H9 (cell line): ENCODE data around the gene NEDD4L. TPM values are rescaled to one million over a fixed set of nuclear protein-coding genes. Genes with fewer than 3 reads are reported as not detected.

ENCODE experiments used
- DNase-seq: peaks from one replicate; pipeline ENCODE4 v3.0.0-alpha.2; 2017
- H2AFZ ChIP-seq: one replicate; pipeline ENCODE4 v1.6.1; 2013; ENCODE audit warnings: mild to moderate bottlenecking, low read length, control low read depth, moderate library complexity
- H2AK5ac ChIP-seq: 2 replicates; pipeline ENCODE4 v1.6.1; 2013; ENCODE audit warnings: low read length, control low read depth, mixed read lengths; ENCODE audit not compliant: insufficient read length
- H2BK120ac ChIP-seq: one replicate; pipeline ENCODE4 v1.6.1; 2013; ENCODE audit warnings: low read depth, mild to moderate bottlenecking, low read length, control low read depth, inconsistent platforms; ENCODE audit not compliant: poor library complexity, severe bottlenecking
- H2BK12ac ChIP-seq: 2 replicates; pipeline ENCODE4 v1.6.1; 2013; ENCODE audit warnings: low read length, control low read depth, mixed read lengths, low read depth; ENCODE audit not compliant: insufficient read length
- H2BK15ac ChIP-seq: 2 replicates; pipeline ENCODE4 v1.6.1; 2013; ENCODE audit warnings: low read depth, low read length, control low read depth
- H2BK20ac ChIP-seq: one replicate; pipeline ENCODE4 v1.6.1; 2013; ENCODE audit warnings: low read depth, mild to moderate bottlenecking, low read length, control low read depth, inconsistent platforms; ENCODE audit not compliant: poor library complexity, severe bottlenecking
- H2BK5ac ChIP-seq: 2 replicates; pipeline ENCODE4 v1.6.1; 2013; ENCODE audit warnings: low read length, control low read depth, mixed read lengths; ENCODE audit not compliant: insufficient read length
- H3K14ac ChIP-seq: 2 replicates; pipeline ENCODE4 v1.6.1; 2013; ENCODE audit warnings: low read length, control low read depth; ENCODE audit not compliant: insufficient read depth
- H3K18ac ChIP-seq: 2 replicates; pipeline ENCODE4 v1.6.1; 2013; ENCODE audit warnings: low read depth, mild to moderate bottlenecking, mixed read lengths, low read length, control low read depth; ENCODE audit not compliant: insufficient read length
- H3K23ac ChIP-seq: 2 replicates; pipeline ENCODE4 v1.6.1; 2013; ENCODE audit warnings: low read length, control low read depth, mixed read lengths, low read depth; ENCODE audit not compliant: insufficient read length
- H3K23me2 ChIP-seq: 2 replicates; pipeline ENCODE4 v1.6.1; 2013; ENCODE audit warnings: low read depth, mild to moderate bottlenecking, mixed read lengths, low read length, control low read depth; ENCODE audit not compliant: insufficient read length, poor library complexity, severe bottlenecking
- H3K27ac ChIP-seq: 2 replicates; pipeline ENCODE4 v1.5.1; 2013; ENCODE audit warnings: low read length, control low read depth, mixed read lengths, low read depth; ENCODE audit not compliant: insufficient read length
- H3K27me3 ChIP-seq: 2 replicates; pipeline ENCODE4 v1.6.1; 2013; ENCODE audit warnings: low read length, control low read depth, inconsistent platforms; ENCODE audit not compliant: insufficient read depth
- H3K4ac ChIP-seq: 2 replicates; pipeline ENCODE4 v1.6.1; 2013; ENCODE audit warnings: low read depth, mild to moderate bottlenecking, control low read depth, inconsistent platforms, low read length, moderate library complexity
- H3K4me1 ChIP-seq: 2 replicates; pipeline ENCODE4 v1.6.1; 2013; ENCODE audit warnings: low read length, control low read depth, inconsistent platforms; ENCODE audit not compliant: insufficient read depth
- H3K4me2 ChIP-seq: 2 replicates; pipeline ENCODE4 v1.6.1; 2013; ENCODE audit warnings: low read length, control low read depth, mixed read lengths; ENCODE audit not compliant: insufficient read length, insufficient read depth
- H3K56ac ChIP-seq: 2 replicates; pipeline ENCODE4 v1.6.1; 2013; ENCODE audit warnings: low read depth, mild to moderate bottlenecking, mixed read lengths, low read length, control low read depth; ENCODE audit not compliant: insufficient read length
- H3K79me1 ChIP-seq: 2 replicates; pipeline ENCODE4 v1.6.1; 2013; ENCODE audit warnings: low read depth, mild to moderate bottlenecking, moderate library complexity, low read length, control low read depth, inconsistent platforms; ENCODE audit not compliant: insufficient read depth, poor library complexity, severe bottlenecking
- H3K79me2 ChIP-seq: 2 replicates; pipeline ENCODE4 v1.6.1; 2013; ENCODE audit warnings: low read length, control low read depth, inconsistent platforms; ENCODE audit not compliant: insufficient read depth
- H3K9ac ChIP-seq: 2 replicates; pipeline ENCODE4 v1.6.1; 2013; ENCODE audit warnings: low read length, control low read depth, mixed read lengths; ENCODE audit not compliant: insufficient read length; ENCODE audit errors: extremely low read depth
- H3K9me3 ChIP-seq: one replicate; pipeline ENCODE4 v1.6.1; 2013; ENCODE audit warnings: low read depth, low read length, inconsistent platforms; ENCODE audit not compliant: control insufficient read depth
- H3T11ph ChIP-seq: one replicate; pipeline ENCODE4 v1.6.1; 2013; ENCODE audit warnings: mild to moderate bottlenecking, low read length, control low read depth, inconsistent platforms
- H4K20me1 ChIP-seq: one replicate; pipeline ENCODE4 v1.6.1; 2013; ENCODE audit not compliant: control insufficient read depth, insufficient read length, insufficient read depth
- H4K5ac ChIP-seq: 2 replicates; pipeline ENCODE4 v1.6.1; 2013; ENCODE audit warnings: low read depth, mild to moderate bottlenecking, mixed read lengths, low read length, control low read depth; ENCODE audit not compliant: insufficient read length
- H4K8ac ChIP-seq: replicated peaks from 2 replicates; pipeline ENCODE4 v1.6.1; 2013; ENCODE audit warnings: low read length, control low read depth, mixed read lengths, low read depth; ENCODE audit not compliant: insufficient read length
- H4K91ac ChIP-seq: 2 replicates; pipeline ENCODE4 v1.6.1; 2013; ENCODE audit warnings: low read depth, mild to moderate bottlenecking, moderate library complexity, mixed read lengths, low read length, control low read depth; ENCODE audit not compliant: insufficient read length
- H3K27ac Mint-ChIP-seq, 3 experiments: 2 replicates in 2 of 3; 3 replicates in 1 of 3; pipeline ENCODE4 v1.8.0; 2020 to 2021; ENCODE audit warnings: mixed read lengths in 3 of 3, mild to moderate bottlenecking in 1 of 3, moderate library complexity in 1 of 3
- H3K27me3 Mint-ChIP-seq: 2 replicates; pipeline ENCODE4 v1.8.0; 2021; ENCODE audit warnings: low read depth, mild to moderate bottlenecking, moderate library complexity, mixed read lengths
- H3K36me3 Mint-ChIP-seq, 3 experiments: 2 replicates in 2 of 3; 3 replicates in 1 of 3; pipeline ENCODE4 v1.8.0; 2020 to 2021; ENCODE audit warnings: low read depth in 3 of 3, mixed read lengths in 3 of 3; ENCODE audit not compliant: insufficient read depth in 1 of 3
- H3K4me1 Mint-ChIP-seq, 2 experiments: 2 replicates each; pipeline ENCODE4 v1.8.0; 2020; ENCODE audit warnings: mixed read lengths in 2 of 2
- H3K4me3 Mint-ChIP-seq, 2 experiments: 2 replicates in 1 of 2; 3 replicates in 1 of 2; pipeline ENCODE4 v1.8.0; 2020 to 2021; ENCODE audit warnings: mild to moderate bottlenecking in 2 of 2, mixed read lengths in 2 of 2, moderate library complexity in 1 of 2
- H3K9me3 Mint-ChIP-seq, 2 experiments: 2 replicates in 1 of 2; 3 replicates in 1 of 2; pipeline ENCODE4 v1.8.0; 2020; ENCODE audit warnings: mild to moderate bottlenecking in 2 of 2, mixed read lengths in 2 of 2, moderate library complexity in 1 of 2
- WGBS: extraction: QIAGEN DNeasy Blood & Tissue Kit; methylation state at CpG from one replicate; pipeline ENCODE4 v1.1.7; 2013; ENCODE audit warnings: missing lambda C conversion rate, low lambda C conversion rate, mixed read lengths; ENCODE audit not compliant: insufficient read length; ENCODE audit errors: extremely low coverage; 5-methylcytosine and 5-hydroxymethylcytosine counted together
- total RNA-seq: library from RNA; stranded (reverse); gene quantifications from 2 replicates; pipeline ENCODE4 v1.2.1, GENCODE V29; 2021
- TF ChIP-seq, protein P1 (sequence below): fragments of 200-600 bp; sonication (generic); conservative IDR thresholded peaks from 3 replicates; pipeline ENCODE4 v1.8.0; 2021; ENCODE audit warnings: antibody characterized with exemption, mild to moderate bottlenecking

NEDD4L gene
- total RNA-seq, 1 experiment from 2014 or later, result 76.3 TPM

DNA sequence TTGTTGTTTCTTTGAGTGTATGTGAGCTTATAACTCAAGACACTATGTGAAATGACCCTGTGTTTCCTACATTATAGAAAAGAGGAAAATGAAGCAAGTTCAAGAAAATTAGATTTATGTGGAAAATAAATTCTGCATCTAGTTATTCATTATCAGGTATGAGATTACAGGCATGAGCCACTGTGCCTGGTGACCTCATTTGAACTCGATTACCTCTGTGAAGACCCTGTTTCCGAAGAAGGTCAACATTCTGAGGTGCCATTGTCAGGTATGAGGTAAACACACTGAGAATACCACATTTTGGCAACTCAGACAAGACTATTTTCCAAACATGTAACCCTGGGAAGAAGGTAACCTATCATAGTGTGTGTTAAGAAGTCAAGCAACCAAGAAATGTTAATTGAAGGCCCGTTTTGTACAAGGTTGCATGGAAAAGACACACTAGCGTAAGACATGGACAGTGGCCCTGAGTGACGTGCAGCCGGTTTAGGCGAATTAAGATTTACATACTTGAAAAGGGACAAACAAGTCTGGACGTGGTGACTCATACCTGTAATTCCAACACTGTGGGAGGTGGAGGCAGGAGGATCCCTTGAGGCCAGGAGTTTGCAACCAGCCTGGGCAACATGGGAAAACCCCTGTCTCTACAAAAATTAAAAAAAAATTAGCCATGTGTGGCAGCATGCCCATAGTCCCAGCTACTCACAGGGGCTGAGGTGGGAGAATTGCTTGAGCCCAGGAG lies 186.6 kb downstream of the NEDD4L start:
- H3K56ac ChIP-seq, result no peak overlapping the region
- no peak overlapping the region for H3K27ac ChIP-seq
- H3K79me1 ChIP-seq, result peaks cover 3% of the 10 kb centered on the region
- H3K18ac ChIP-seq, result no peak overlapping the region
- Mint-ChIP-seq H3K27me3 (no peaks in the 10 kb centered on the region), H3K36me3 (peaks cover 2 to 7% (median 3%) of the 10 kb centered on the region in 3 experiments; a peak in 2 of 7 replicates), H3K4me1 (peaks cover 56 to 66% of the 10 kb centered on the region in 2 experiments), H3K4me3 (no peak overlapping the region), H3K27ac (peak overlapping the region in 2 of 3 experiments; percentile 40 to 89; a peak in 3 of 7 replicates), H3K9me3 (peaks cover 0 to 2% of the 10 kb centered on the region in 2 experiments; a peak in 1 of 5 replicates)
- no peak overlapping the region for H2BK20ac ChIP-seq
- H2BK120ac ChIP-seq, result no peak overlapping the region
- H2AK5ac ChIP-seq, result no peak overlapping the region
- no peak overlapping the region for H4K91ac ChIP-seq
- WGBS, result no CpG with 5 or more reads among the region's 8 CpGs
- DNase-seq, result no peak
- peaks cover 13% of the 10 kb centered on the region; the same call in 1 of the 2 replicates for H3K4me1 ChIP-seq
- no peak overlapping the region for H3K9ac ChIP-seq
- H4K5ac ChIP-seq, result no peak overlapping the region
- H3T11ph ChIP-seq, result no peak overlapping the region
- no peaks in the 10 kb centered on the region for H4K20me1 ChIP-seq
- H3K79me2 ChIP-seq, result peaks cover 19% of the 10 kb centered on the region; the same call in 1 of the 2 replicates
- H3K23ac ChIP-seq, result no peak overlapping the region
- no peaks in the 10 kb centered on the region for H3K27me3 ChIP-seq
- no peak overlapping the region for H3K4me2 ChIP-seq
- no peak overlapping the region for H3K14ac ChIP-seq
- no peak overlapping the region for H2AFZ ChIP-seq
- no peak overlapping the region for H3K4ac ChIP-seq
- TF ChIP-seq, protein P1, sequence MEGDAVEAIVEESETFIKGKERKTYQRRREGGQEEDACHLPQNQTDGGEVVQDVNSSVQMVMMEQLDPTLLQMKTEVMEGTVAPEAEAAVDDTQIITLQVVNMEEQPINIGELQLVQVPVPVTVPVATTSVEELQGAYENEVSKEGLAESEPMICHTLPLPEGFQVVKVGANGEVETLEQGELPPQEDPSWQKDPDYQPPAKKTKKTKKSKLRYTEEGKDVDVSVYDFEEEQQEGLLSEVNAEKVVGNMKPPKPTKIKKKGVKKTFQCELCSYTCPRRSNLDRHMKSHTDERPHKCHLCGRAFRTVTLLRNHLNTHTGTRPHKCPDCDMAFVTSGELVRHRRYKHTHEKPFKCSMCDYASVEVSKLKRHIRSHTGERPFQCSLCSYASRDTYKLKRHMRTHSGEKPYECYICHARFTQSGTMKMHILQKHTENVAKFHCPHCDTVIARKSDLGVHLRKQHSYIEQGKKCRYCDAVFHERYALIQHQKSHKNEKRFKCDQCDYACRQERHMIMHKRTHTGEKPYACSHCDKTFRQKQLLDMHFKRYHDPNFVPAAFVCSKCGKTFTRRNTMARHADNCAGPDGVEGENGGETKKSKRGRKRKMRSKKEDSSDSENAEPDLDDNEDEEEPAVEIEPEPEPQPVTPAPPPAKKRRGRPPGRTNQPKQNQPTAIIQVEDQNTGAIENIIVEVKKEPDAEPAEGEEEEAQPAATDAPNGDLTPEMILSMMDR, result no peak
- H4K8ac ChIP-seq, result no peak overlapping the region
- no peak overlapping the region for H2BK12ac ChIP-seq
- H2BK15ac ChIP-seq, result no peak overlapping the region
- no peaks in the 10 kb centered on the region for H3K9me3 ChIP-seq
- H2BK5ac ChIP-seq, result no peak overlapping the region
- H3K23me2 ChIP-seq, result no peaks in the 10 kb centered on the region
